ENCODE data around the gene NTRK1.
A peak's percentile ranks its signal among the peaks of the same experiment; 100 is the strongest.

DNA sequence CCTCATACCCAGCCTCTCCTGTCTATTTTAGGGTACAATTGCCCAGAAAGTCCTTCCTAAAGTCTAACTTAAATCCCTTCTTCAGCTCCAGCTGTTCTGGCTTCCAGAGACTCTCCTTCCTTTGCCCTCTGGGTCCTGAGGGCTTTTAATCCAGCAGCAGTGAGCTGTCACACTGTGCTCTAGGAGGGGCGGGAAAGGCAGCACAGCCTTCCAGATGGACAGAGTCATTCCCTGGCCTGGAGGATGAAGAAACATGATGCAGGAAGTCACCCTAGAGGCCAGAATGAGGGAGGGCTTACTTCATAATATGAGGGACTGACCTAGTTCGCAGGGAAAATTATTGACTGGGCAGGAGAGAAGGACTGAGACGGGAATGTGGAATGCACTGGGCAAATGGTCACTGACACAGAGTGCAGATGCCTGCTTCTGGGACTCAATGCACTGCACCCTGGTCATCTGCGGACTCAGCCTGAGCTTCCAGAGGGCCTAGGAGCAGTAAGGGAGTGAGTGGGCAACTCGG, 45.3 kb upstream of the NTRK1 start:
- TF ChIP-seq, protein P1, sequence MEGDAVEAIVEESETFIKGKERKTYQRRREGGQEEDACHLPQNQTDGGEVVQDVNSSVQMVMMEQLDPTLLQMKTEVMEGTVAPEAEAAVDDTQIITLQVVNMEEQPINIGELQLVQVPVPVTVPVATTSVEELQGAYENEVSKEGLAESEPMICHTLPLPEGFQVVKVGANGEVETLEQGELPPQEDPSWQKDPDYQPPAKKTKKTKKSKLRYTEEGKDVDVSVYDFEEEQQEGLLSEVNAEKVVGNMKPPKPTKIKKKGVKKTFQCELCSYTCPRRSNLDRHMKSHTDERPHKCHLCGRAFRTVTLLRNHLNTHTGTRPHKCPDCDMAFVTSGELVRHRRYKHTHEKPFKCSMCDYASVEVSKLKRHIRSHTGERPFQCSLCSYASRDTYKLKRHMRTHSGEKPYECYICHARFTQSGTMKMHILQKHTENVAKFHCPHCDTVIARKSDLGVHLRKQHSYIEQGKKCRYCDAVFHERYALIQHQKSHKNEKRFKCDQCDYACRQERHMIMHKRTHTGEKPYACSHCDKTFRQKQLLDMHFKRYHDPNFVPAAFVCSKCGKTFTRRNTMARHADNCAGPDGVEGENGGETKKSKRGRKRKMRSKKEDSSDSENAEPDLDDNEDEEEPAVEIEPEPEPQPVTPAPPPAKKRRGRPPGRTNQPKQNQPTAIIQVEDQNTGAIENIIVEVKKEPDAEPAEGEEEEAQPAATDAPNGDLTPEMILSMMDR (IDR thresholded peaks at IDR 0.05 in 2 of 3, conservative IDR thresholded peaks at IDR 0.05 in 1 of 3; ENCODE audit: borderline replicate concordance in 1 of 3, insufficient read depth in 1 of 3, low read depth in 2 of 3, low read length in 2 of 3) = 0 out of 6 replicates have a peak, but pooled peaks of 1 of the 3 experiments have one; percentile 7
- TF ChIP-seq POLR2A (IDR thresholded peaks at IDR 0.05; ENCODE audit: borderline replicate concordance, extremely low read depth, insufficient read depth, insufficient read length) = no peak
- TF ChIP-seq ELF1 (IDR thresholded peaks at IDR 0.05; ENCODE audit: borderline replicate concordance, low read depth) = no peak
- TF ChIP-seq YY1 (IDR thresholded peaks at IDR 0.05; ENCODE audit: extremely low read depth, insufficient replicate concordance, low read depth, low read length) = no peak
- no peak for TF ChIP-seq POLR2AphosphoS5 (IDR thresholded peaks at IDR 0.05; ENCODE audit: low read depth, low read length)
- TF ChIP-seq SIN3A (IDR thresholded peaks at IDR 0.05; ENCODE audit: low read depth) = no peak
- no peak for TF ChIP-seq EGR1 (IDR thresholded peaks at IDR 0.05; ENCODE audit: low read depth)
- TF ChIP-seq, protein P2, sequence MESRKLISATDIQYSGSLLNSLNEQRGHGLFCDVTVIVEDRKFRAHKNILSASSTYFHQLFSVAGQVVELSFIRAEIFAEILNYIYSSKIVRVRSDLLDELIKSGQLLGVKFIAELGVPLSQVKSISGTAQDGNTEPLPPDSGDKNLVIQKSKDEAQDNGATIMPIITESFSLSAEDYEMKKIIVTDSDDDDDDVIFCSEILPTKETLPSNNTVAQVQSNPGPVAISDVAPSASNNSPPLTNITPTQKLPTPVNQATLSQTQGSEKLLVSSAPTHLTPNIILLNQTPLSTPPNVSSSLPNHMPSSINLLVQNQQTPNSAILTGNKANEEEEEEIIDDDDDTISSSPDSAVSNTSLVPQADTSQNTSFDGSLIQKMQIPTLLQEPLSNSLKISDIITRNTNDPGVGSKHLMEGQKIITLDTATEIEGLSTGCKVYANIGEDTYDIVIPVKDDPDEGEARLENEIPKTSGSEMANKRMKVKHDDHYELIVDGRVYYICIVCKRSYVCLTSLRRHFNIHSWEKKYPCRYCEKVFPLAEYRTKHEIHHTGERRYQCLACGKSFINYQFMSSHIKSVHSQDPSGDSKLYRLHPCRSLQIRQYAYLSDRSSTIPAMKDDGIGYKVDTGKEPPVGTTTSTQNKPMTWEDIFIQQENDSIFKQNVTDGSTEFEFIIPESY (IDR thresholded peaks at IDR 0.05; ENCODE audit: extremely low read depth, insufficient replicate concordance, low read length) = no peak
- TF ChIP-seq EZH2phosphoT487 (IDR thresholded peaks at IDR 0.05; ENCODE audit: borderline replicate concordance) = no peak
- no peak for TF ChIP-seq TCF7L2 (IDR thresholded peaks at IDR 0.05; ENCODE audit: borderline replicate concordance, extremely low read depth, insufficient read depth, insufficient read length)
- TF ChIP-seq CEBPB (IDR thresholded peaks at IDR 0.05; ENCODE audit: low read depth) = no peak
- no peak for TF ChIP-seq SRF (IDR thresholded peaks at IDR 0.05; ENCODE audit: low read depth)
- no peak for TF ChIP-seq SP1 (IDR thresholded peaks at IDR 0.05; ENCODE audit: low read depth)
- no peak for TF ChIP-seq REST (IDR thresholded peaks at IDR 0.05; ENCODE audit: low read depth)

Measured in HCT116 (cell line).